ENCODE results near the gene COG7. TPM values are rescaled to one million over a fixed set of nuclear protein-coding genes. Genes with fewer than 3 reads are reported as not detected.
"Not testable (repeated sequence)": the region's sequence is repeated elsewhere in the genome, so short reads cannot be mapped to it uniquely, and the experiment has no call there.

Gene COG7
- total RNA-seq, 1 experiment from 2014 or later: 13.5 TPM

DNA sequence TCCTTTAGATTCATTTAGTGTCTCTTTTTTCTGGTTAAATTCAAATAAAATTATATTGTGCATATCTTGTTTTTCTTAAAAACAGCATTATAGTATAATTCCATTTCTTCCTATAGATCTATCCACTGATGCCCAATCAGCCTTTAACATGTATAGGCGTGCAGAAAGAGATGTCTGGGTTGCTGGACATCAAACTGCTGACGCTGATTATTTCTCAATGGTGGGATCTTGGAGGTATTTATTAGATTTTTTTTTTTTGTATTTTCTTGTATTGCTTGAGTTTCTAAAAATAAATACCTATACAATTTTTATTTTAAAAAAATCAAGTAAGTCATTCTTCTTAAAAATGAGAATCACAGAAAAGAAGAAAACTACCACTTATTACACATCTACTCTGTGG is 50.9 kb downstream of the COG7 start:
- no peaks in the 10 kb centered on the region for H3F3A ChIP-seq (ENCODE audit: low read length, unreplicated experiment)
- H3K9me3 ChIP-seq (ENCODE audit: low read length): no peaks in the 10 kb centered on the region
- DNase-seq: no peak
- no TSS peak for BruUV-seq (replicated peaks)
- no peaks in the 10 kb centered on the region for H3K27me3 ChIP-seq (ENCODE audit: low read length)
- H3K4me2 ChIP-seq (ENCODE audit: low read length): no peak overlapping the region
- H3K36me3 ChIP-seq (ENCODE audit: low read depth, low read length): 0 out of 2 replicates have a peak, but pooled peaks cover 3% of the 10 kb centered on the region
- no peaks in the 10 kb centered on the region for H3K4me1 ChIP-seq (ENCODE audit: insufficient read depth, low read length)
- H3K79me2 ChIP-seq (ENCODE audit: low read length): no peaks in the 10 kb centered on the region
- H3K4me3 ChIP-seq (ENCODE audit: low read length): no peak overlapping the region
- intact Hi-C loops (cut with micrococcal nuclease): no loop called here
- TF ChIP-seq, protein P1, sequence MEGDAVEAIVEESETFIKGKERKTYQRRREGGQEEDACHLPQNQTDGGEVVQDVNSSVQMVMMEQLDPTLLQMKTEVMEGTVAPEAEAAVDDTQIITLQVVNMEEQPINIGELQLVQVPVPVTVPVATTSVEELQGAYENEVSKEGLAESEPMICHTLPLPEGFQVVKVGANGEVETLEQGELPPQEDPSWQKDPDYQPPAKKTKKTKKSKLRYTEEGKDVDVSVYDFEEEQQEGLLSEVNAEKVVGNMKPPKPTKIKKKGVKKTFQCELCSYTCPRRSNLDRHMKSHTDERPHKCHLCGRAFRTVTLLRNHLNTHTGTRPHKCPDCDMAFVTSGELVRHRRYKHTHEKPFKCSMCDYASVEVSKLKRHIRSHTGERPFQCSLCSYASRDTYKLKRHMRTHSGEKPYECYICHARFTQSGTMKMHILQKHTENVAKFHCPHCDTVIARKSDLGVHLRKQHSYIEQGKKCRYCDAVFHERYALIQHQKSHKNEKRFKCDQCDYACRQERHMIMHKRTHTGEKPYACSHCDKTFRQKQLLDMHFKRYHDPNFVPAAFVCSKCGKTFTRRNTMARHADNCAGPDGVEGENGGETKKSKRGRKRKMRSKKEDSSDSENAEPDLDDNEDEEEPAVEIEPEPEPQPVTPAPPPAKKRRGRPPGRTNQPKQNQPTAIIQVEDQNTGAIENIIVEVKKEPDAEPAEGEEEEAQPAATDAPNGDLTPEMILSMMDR (conservative IDR thresholded peaks at IDR 0.05; ENCODE audit: low read depth, low read length): no peak
- no peak for TF ChIP-seq EZH2 (IDR thresholded peaks at IDR 0.05; ENCODE audit: low read length, unreplicated experiment)
- no peak for TF ChIP-seq EZH2phosphoT487 (IDR thresholded peaks at IDR 0.05; ENCODE audit: borderline replicate concordance, low read length)
- no peaks in the 10 kb centered on the region for H4K20me1 ChIP-seq (ENCODE audit: low read length)
- no peaks in the 10 kb centered on the region for H3K9me2 ChIP-seq (replicated peaks; ENCODE audit: low read length)
- ATAC-seq: no peak
- H3K27ac ChIP-seq (ENCODE audit: low read length): no peak overlapping the region
- ChIA-PET CTCF (no interaction called here), POLR2A (ENCODE audit: unreplicated experiment) (no interaction called here)
- H3K9ac ChIP-seq (ENCODE audit: low read length): no peak overlapping the region
- H2AFZ ChIP-seq (ENCODE audit: low read length): no peak overlapping the region

DNA sequence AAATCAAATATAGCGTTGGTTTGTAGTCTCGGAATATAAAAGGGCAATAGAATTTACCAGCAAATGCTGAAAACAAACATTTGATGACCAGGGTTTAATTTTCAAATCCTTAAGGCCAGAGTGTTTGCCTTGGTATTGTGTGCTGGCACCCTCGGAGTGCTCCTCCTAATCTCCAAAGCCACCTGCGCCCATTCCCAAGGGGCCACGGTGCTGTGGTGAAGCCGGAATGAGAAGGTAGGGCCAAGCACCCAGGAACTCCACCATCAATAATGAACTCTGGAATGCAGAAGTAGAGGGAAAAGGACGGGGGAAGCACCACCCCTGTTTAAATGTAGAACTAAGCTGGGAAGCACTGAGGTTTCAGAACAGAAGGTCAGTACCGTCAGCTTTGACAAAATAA is 51.9 kb downstream of the COG7 start:
- Histone ChIP-seq H3K4me3 (ENCODE audit: low read length) (no peak overlapping the region), H2AFZ (ENCODE audit: low read length) (no peak overlapping the region), H3K79me2 (ENCODE audit: low read length) (no peaks in the 10 kb centered on the region), H3K9ac (ENCODE audit: low read length) (no peak overlapping the region), H3K4me1 (ENCODE audit: insufficient read depth, low read length) (no peaks in the 10 kb centered on the region), H3F3A (ENCODE audit: low read length, unreplicated experiment) (no peaks in the 10 kb centered on the region), H3K9me3 (ENCODE audit: low read length) (no peaks in the 10 kb centered on the region), H3K4me2 (ENCODE audit: low read length) (no peak overlapping the region), H3K27ac (ENCODE audit: low read length) (no peak overlapping the region), H3K9me2 (replicated peaks; ENCODE audit: low read length) (no peaks in the 10 kb centered on the region), H3K27me3 (ENCODE audit: low read length) (no peaks in the 10 kb centered on the region), H3K36me3 (ENCODE audit: low read depth, low read length) (0 out of 2 replicates have a peak, but pooled peaks cover 3% of the 10 kb centered on the region), H4K20me1 (ENCODE audit: low read length) (no peaks in the 10 kb centered on the region)
- no TSS peak for BruUV-seq (replicated peaks)
- intact Hi-C loops (cut with micrococcal nuclease): no loop called here
- ChIA-PET CTCF (no interaction called here), POLR2A (ENCODE audit: unreplicated experiment) (no interaction called here)
- TF ChIP-seq EZH2 (IDR thresholded peaks at IDR 0.05; ENCODE audit: low read length, unreplicated experiment) (no peak), EZH2phosphoT487 (IDR thresholded peaks at IDR 0.05; ENCODE audit: borderline replicate concordance, low read length) (no peak)
- DNase-seq: no peak
- ATAC-seq: no peak

DNA sequence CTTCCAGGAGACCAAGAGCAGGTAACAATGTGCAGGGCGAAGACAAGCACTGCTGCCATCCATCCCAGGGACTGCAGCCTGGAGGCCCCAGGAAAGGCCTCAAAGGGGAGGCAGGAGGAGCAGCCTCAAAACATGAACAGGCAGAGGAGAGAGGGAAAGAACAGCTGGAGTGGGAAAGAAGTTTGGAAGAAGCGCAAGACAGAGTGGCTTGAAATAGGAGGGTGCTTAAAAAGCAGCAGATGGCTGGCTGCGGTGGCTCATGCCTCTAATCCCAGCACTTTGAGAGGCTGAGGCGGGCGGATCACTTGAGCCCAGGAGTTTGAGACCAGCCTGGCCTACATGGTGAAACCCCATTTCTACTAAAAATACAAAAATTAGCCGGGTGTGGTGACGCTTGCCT is 52.5 kb downstream of the COG7 start:
- H3K9ac ChIP-seq (ENCODE audit: low read length); H3K4me1 ChIP-seq (ENCODE audit: insufficient read depth, low read length); POLR2A ChIA-PET (ENCODE audit: unreplicated experiment); H3K79me2 ChIP-seq (ENCODE audit: low read length); H3K27me3 ChIP-seq (ENCODE audit: low read length); H4K20me1 ChIP-seq (ENCODE audit: low read length); ATAC-seq; H3F3A ChIP-seq (ENCODE audit: low read length, unreplicated experiment); H3K9me3 ChIP-seq (ENCODE audit: low read length); intact Hi-C loops (cut with micrococcal nuclease); H3K4me3 ChIP-seq (ENCODE audit: low read length); H3K27ac ChIP-seq (ENCODE audit: low read length); CTCF ChIA-PET; H3K36me3 ChIP-seq (ENCODE audit: low read depth, low read length); BruUV-seq (replicated peaks); DNase-seq; H3K9me2 ChIP-seq (replicated peaks; ENCODE audit: low read length); H2AFZ ChIP-seq (ENCODE audit: low read length); H3K4me2 ChIP-seq (ENCODE audit: low read length): not testable (repeated sequence)
